Psoas muscle (tissue), 8 donors: ENCODE data around the gene BCDIN3D. TPM values are rescaled to one million over a fixed set of nuclear protein-coding genes. Genes with fewer than 3 reads are reported as not detected.

Experiments
- ATAC-seq, 4 donors: fragments of 200-7000 bp; cut with Tn5 transposase; one replicate each; pipeline ENCODE4 v1.9.1; 2020; ENCODE audit warnings: moderate library complexity in 3 of 4, mild to moderate bottlenecking in 2 of 4
- DNase-seq, 2 donors: peaks; one replicate each; pipeline ENCODE4 v3.0.0-alpha.2; 2020
- H3K27ac ChIP-seq: fragments of 200-600 bp; one replicate; pipeline ENCODE4 v1.8.0; 2022
- H3K27me3 ChIP-seq, 3 donors: fragments of 200-600 bp in 1 of 3; one replicate each; pipeline versions ENCODE4 v1.6.1 to v1.8.0; 2013 to 2022; ENCODE audit warnings: low read length in 2 of 3, mild to moderate bottlenecking in 2 of 3, moderate library complexity in 1 of 3; ENCODE audit not compliant: insufficient read depth in 3 of 3
- H3K36me3 ChIP-seq, 2 donors: fragments of 200-600 bp in 1 of 2; one replicate each; pipeline versions ENCODE4 v1.6.1 to v1.8.0; 2013 to 2022; ENCODE audit warnings: low read depth in 1 of 2, mild to moderate bottlenecking in 1 of 2, moderate library complexity in 1 of 2; ENCODE audit not compliant: insufficient read depth in 1 of 2
- H3K4me1 ChIP-seq: fragments of 200-600 bp; one replicate; pipeline ENCODE4 v1.8.0; 2022
- H3K4me3 ChIP-seq: fragments of 200-600 bp; one replicate; pipeline ENCODE4 v1.8.0; 2022; ENCODE audit warnings: mild to moderate bottlenecking
- H3K9me3 ChIP-seq: fragments of 200-600 bp; one replicate; pipeline ENCODE4 v1.8.0; 2022
- WGBS, 3 donors: extraction: QIAGEN DNeasy Blood & Tissue Kit; methylation state at CpG; one replicate each; pipeline versions ENCODE4 v1.1.6 to v1.1.7; 2013; 5-methylcytosine and 5-hydroxymethylcytosine counted together
- intact Hi-C, 2 donors: fragments of 100-400 bp; cut with DNase I; formaldehyde crosslinking; loops; one replicate each; pipeline versions ENCODE4 v1.11.0 to v1.14.2; 2022
- polyA plus RNA-seq, 3 donors: library from polyadenylated mRNA; stranded (reverse); fragments of 200-250 nt; gene quantifications; one replicate each; pipeline ENCODE4 v1.2.3, GENCODE V29; 2013
- total RNA-seq, 4 donors: library from RNA; stranded (reverse); fragmentation: NEBNext Ultra II Directional in 2 of 4; extraction: Animal tissue kit (Norgen Biotek cat#: 25700) in 2 of 4; gene quantifications; one replicate each; pipeline versions ENCODE4 v1.2.1 to v1.2.4, GENCODE V29; 2021 to 2023
- TF ChIP-seq, protein P1 (sequence below): fragments of 200-600 bp; IDR thresholded peaks from one replicate; pipeline ENCODE4 v1.8.0; 2022; ENCODE audit warnings: antibody characterized with exemption
- donor health status: healthy with polysubstance abuse.
- donor health status: DM: no; HTN: no; CAD: no; lungs with moderate emphysema.
- donor health status: Bipolar disorder and iron deficiency.
- donor health status: healthy.
- donor health status: DM: yes; HTN: yes; CAD: no.
- donor health status: DM: no; HTN: no; CAD: no.
- donor health status: DM: no; HTN: no; CAD: no.
- donor health status: DM: yes; HTN: yes; CAD: no.

The BCDIN3D gene
- total and polyA plus RNA-seq, 7 donors, result 1.6 to 9.0 (median 3.1) TPM

DNA sequence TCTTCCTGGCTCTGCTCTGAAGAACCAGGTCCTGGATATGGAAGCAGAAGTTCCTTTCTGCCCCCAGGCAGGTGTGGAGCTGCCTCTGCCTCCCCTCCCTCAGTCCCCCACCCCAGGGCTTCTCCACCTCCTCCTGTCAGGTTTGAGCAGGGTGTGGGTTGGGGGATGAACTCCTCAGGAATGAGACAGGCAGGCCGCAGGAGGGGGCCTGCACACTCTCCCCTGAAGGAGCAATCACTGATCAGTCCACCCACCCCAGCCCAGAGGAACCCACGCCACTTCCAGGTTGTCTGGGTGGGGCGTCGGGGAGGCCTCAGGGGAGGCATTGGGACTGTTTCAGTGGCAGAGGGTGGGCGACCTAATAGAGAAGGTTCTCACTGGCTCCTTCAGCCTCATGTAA, 34.2 kb upstream of the BCDIN3D start:
- WGBS, 3 donors, result 74 to 83% (median 78%) methylated on average over 4 to 5 of the region's 5 CpGs
- H3K4me3 ChIP-seq, result no peak overlapping the region
- no peaks in the 10 kb centered on the region for H3K36me3 ChIP-seq
- H3K9me3 ChIP-seq, result no peaks in the 10 kb centered on the region
- intact Hi-C loops, result no loop called here
- H3K27me3 ChIP-seq, result no peaks in the 10 kb centered on the region
- H3K4me1 ChIP-seq, result no peaks in the 10 kb centered on the region
- TF ChIP-seq, protein P1, sequence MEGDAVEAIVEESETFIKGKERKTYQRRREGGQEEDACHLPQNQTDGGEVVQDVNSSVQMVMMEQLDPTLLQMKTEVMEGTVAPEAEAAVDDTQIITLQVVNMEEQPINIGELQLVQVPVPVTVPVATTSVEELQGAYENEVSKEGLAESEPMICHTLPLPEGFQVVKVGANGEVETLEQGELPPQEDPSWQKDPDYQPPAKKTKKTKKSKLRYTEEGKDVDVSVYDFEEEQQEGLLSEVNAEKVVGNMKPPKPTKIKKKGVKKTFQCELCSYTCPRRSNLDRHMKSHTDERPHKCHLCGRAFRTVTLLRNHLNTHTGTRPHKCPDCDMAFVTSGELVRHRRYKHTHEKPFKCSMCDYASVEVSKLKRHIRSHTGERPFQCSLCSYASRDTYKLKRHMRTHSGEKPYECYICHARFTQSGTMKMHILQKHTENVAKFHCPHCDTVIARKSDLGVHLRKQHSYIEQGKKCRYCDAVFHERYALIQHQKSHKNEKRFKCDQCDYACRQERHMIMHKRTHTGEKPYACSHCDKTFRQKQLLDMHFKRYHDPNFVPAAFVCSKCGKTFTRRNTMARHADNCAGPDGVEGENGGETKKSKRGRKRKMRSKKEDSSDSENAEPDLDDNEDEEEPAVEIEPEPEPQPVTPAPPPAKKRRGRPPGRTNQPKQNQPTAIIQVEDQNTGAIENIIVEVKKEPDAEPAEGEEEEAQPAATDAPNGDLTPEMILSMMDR, result no peak
- ATAC-seq (no peak), DNase-seq (no peak)
- H3K27ac ChIP-seq, result no peak overlapping the region

DNA sequence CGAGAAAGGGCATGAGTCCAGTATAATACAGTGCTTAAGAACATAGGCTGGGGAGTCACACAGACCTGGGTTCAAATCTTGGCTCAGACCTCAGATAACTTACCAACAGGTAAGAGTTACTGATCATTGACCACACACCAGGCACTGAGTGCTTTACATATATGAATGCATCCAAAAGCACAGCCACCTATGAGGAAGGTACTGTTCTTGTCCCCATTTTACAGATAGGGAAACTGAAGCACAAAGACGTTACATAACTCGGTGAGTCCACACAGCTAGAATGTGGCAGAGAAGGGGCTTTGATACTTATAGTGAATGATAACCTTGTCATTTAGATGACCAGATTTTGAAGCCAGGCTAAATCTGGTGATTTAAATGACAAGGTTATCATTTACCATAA, 33.2 kb upstream of the BCDIN3D start:
- TF ChIP-seq, protein P1, result no peak
- no peaks in the 10 kb centered on the region for H3K36me3 ChIP-seq
- no peaks in the 10 kb centered on the region for H3K9me3 ChIP-seq
- WGBS, 3 donors, result 95 to 97% (median 95%) methylated on average over 3 of the region's 3 CpGs
- ATAC-seq (no peak), DNase-seq (no peak)
- intact Hi-C loops, result no loop called here
- H3K27me3 ChIP-seq, result no peaks in the 10 kb centered on the region
- H3K4me1 ChIP-seq, result no peaks in the 10 kb centered on the region
- H3K4me3 ChIP-seq, result no peak overlapping the region
- no peak overlapping the region for H3K27ac ChIP-seq

- ATAC-seq (no peak), DNase-seq (no peak)
- 92 to 95% (median 93%) methylated on average over 9 of the region's 9 CpGs for WGBS, 3 donors
- no peak overlapping the region for H3K4me3 ChIP-seq
- no peaks in the 10 kb centered on the region for H3K9me3 ChIP-seq
- no peaks in the 10 kb centered on the region for H3K27me3 ChIP-seq
- H3K27ac ChIP-seq, result no peak overlapping the region
- no peaks in the 10 kb centered on the region for H3K4me1 ChIP-seq
- TF ChIP-seq, protein P1, result no peak
- no peaks in the 10 kb centered on the region for H3K36me3 ChIP-seq
- intact Hi-C loops, result no loop called here
Measured at GRCh38 chr12:49875115-49875720, 32.3 kb upstream of the BCDIN3D start.

DNA sequence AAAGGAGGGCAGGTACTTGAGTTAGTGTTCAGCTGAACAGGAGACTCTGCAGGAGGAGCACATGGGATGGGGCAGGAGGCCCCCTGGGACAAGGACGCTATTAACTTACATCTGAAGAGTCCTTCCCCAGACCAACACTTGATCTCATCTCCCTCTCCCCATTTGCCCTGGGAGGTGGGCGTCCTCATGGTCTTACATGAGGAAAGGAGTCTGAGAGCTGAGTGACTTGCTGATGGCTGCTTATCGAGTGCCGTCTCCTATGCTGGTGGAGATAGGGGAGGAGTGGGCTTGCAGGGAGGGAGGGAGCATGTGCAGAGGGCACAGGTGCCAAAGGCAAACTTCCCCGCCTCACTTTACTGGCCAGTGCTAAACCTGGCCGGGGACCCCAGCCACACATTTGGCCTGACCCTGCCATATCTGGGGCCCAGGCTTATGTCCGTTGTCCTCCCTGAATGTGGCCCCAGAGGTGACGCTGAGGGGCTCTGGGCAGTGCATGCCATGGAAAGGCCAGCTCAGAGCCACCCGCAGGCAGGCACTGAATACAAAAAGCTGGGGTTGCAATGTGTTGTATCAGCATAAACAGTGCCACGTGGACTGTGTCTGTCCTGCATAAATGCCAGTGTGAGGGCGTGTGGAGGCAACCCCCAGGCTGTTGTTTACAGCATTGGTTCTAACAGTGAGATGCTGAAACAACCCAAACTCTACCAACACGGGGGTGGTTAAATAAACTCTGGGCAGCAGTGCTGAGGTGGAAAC, 31.4 kb upstream of the BCDIN3D start:
- H3K9me3 ChIP-seq, result no peaks in the 10 kb centered on the region
- ATAC-seq (no peak), DNase-seq (no peak)
- no peak overlapping the region for H3K4me3 ChIP-seq
- no peak overlapping the region for H3K27ac ChIP-seq
- no peaks in the 10 kb centered on the region for H3K27me3 ChIP-seq
- WGBS, 3 donors, result 72 to 76% (median 76%) methylated on average over 12 of the region's 12 CpGs
- TF ChIP-seq, protein P1, result no peak
- intact Hi-C loops, result loop anchor here in 1 of 2 donors (5.0 kb wide), 1 partner anchor 198 kb away; no protein-coding TSS in a partner anchor
- peaks cover under 1% of the 10 kb centered on the region for H3K4me1 ChIP-seq
- H3K36me3 ChIP-seq, result no peaks in the 10 kb centered on the region
